AG04450 (cell line): ENCODE measurements around the gene DSC2. TPM values are rescaled to one million over a fixed set of nuclear protein-coding genes. Genes with fewer than 3 reads are reported as not detected.

Experiments
- CTCF ChIA-PET: fragments of 300-600, 350-600 bp; formaldehyde crosslinking; extraction: SDS; loops from one replicate; lab custom pipeline; 2022; ENCODE audit warnings: antibody characterized with exemption, inconsistent platforms; lab: Charles Lee
- POLR2A ChIA-PET: fragments of 350-600 bp; formaldehyde crosslinking; extraction: SDS; loops from one replicate; lab custom pipeline; 2021; ENCODE audit warnings: antibody characterized with exemption, inconsistent platforms; lab: Yijun Ruan, JAX
- DNase-seq: peaks from one replicate; pipeline ENCODE4 v3.0.0-alpha.2; 2011; ENCODE audit warnings: low read depth, low spot score
- H3K27ac ChIP-seq: one replicate; pipeline ENCODE4 v1.5.1; 2012; ENCODE audit warnings: low read depth, low read length, control low read depth
- H3K27me3 ChIP-seq: one replicate; pipeline ENCODE4 v1.6.0; 2012; ENCODE audit warnings: low read length; ENCODE audit not compliant: control insufficient read depth, insufficient read depth
- H3K4me3 ChIP-seq: 2 replicates; pipeline ENCODE4 v1.5.1; 2011; ENCODE audit warnings: mild to moderate bottlenecking, low read depth, low read length, control low read depth
- H3K9me3 ChIP-seq: 2 replicates; pipeline ENCODE4 v1.5.1; 2012; ENCODE audit warnings: low read length; ENCODE audit not compliant: control insufficient read depth, insufficient read depth
- polyA plus RNA-seq: library from polyadenylated mRNA; depleted of rRNA; stranded (reverse); fragments of >200 nt; gene quantifications from 2 replicates; pipeline ENCODE4 v1.2.3, GENCODE V29; 2011
- TF ChIP-seq, protein P1 (sequence below): IDR thresholded peaks from 2 replicates; pipeline ENCODE4 v1.5.1; 2011; ENCODE audit warnings: low read depth, low read length, control low read depth, inconsistent platforms

Gene DSC2
- polyA plus RNA-seq, 1 experiment, result not detected

GRCh38 chr18:31103423-31103822 is 1.2 kb upstream of the DSC2 start:
- no peak for DNase-seq
- ChIA-PET CTCF (no interaction called here), POLR2A (no interaction called here)
- Histone ChIP-seq H3K27ac (no peak overlapping the region), H3K4me3 (no peak overlapping the region), H3K9me3 (peaks cover 18% of the 10 kb centered on the region), H3K27me3 (no peaks in the 10 kb centered on the region)
- TF ChIP-seq, protein P1, sequence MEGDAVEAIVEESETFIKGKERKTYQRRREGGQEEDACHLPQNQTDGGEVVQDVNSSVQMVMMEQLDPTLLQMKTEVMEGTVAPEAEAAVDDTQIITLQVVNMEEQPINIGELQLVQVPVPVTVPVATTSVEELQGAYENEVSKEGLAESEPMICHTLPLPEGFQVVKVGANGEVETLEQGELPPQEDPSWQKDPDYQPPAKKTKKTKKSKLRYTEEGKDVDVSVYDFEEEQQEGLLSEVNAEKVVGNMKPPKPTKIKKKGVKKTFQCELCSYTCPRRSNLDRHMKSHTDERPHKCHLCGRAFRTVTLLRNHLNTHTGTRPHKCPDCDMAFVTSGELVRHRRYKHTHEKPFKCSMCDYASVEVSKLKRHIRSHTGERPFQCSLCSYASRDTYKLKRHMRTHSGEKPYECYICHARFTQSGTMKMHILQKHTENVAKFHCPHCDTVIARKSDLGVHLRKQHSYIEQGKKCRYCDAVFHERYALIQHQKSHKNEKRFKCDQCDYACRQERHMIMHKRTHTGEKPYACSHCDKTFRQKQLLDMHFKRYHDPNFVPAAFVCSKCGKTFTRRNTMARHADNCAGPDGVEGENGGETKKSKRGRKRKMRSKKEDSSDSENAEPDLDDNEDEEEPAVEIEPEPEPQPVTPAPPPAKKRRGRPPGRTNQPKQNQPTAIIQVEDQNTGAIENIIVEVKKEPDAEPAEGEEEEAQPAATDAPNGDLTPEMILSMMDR, result no peak

DNA sequence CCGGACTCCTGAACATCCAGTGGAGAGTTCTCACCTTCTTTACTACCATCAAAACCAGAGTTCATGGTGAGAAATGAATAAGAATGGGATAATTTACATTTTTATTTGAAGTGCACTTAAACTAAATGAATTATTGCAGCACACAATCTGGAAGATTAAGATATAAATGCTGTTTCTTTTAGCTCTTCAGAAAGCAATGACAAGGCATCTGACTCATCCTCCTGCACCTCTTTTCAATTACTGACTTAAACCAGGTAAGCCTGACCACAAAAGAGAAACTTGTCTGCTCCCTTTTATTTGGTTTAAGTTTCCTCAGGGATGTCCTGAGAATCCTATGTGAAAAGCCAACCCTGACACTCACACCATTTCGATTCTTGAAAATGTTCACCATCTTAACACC is 720 bp upstream of the DSC2 start:
- CTCF ChIA-PET, result no interaction called here
- Histone ChIP-seq H3K27ac (no peak overlapping the region), H3K27me3 (no peaks in the 10 kb centered on the region), H3K9me3 (peaks cover 18% of the 10 kb centered on the region), H3K4me3 (no peak overlapping the region)
- TF ChIP-seq, protein P1, result no peak
- POLR2A ChIA-PET, result no interaction called here
- DNase-seq, result no peak

DNA sequence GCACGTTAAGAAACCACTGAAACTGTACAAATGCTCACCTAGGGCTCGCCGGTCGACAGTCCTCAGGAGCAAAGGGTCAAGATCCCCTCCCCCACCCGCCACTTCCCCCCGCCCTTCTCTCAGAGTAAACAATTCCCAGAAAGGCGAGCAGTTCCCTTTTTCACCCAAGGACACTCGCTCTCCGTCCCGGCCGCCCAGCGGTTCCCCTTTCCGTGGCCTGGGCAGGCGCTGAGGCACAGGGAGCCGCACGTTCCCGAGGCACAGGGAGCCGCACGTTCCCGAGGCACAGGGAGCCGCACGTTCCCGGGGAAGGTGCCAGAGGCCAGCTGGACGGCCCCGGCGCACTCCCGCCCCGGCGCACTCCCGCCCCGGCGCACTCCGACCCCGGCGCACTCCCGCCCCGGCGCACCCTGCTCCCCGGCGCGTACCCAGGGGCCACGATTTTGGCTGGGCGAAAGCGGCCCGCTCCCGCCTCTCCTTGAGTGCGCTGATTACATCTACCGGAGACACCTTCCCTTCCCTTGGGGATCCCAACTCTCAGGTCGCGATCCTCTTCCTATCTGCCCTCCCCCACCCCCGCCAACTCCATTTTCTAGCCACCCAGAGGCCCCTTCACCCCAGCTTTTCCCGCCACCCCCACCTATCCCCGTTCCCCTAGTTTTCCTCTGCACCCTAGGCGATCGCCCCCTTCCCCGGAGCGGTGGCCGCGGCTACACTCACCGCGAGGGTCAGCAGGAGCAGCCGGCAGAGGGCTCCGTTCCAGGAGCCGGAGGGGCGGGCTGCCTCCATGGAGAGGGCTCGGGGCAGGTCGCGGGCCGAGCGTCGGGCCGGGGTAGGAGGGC is 817 bp downstream of the DSC2 start:
- Histone ChIP-seq H3K4me3 (no peak overlapping the region), H3K27me3 (no peaks in the 10 kb centered on the region), H3K9me3 (peaks cover 18% of the 10 kb centered on the region), H3K27ac (no peak overlapping the region)
- ChIA-PET POLR2A (no interaction called here), CTCF (no interaction called here)
- TF ChIP-seq, protein P1, result no peak
- no peak for DNase-seq

GRCh38 chr18:31100436-31101182 is 1.6 kb downstream of the DSC2 start:
- TF ChIP-seq, protein P1, result no peak
- ChIA-PET POLR2A (no interaction called here), CTCF (no interaction called here)
- Histone ChIP-seq H3K27ac (no peak overlapping the region), H3K27me3 (no peaks in the 10 kb centered on the region), H3K9me3 (peaks cover 21% of the 10 kb centered on the region), H3K4me3 (no peak overlapping the region)
- no peak for DNase-seq
